ENCODE results near the gene KMT5C. TPM values are rescaled to one million over a fixed set of nuclear protein-coding genes. Genes with fewer than 3 reads are reported as not detected.

The KMT5C gene
- total and polyA plus RNA-seq, 10 of the 15 experiments (the other 5 are each of a cell fraction or from before 2014, with no cell fraction given), result 0.20 to 15.8 (median 4.3) TPM; not detected in 1

DNA sequence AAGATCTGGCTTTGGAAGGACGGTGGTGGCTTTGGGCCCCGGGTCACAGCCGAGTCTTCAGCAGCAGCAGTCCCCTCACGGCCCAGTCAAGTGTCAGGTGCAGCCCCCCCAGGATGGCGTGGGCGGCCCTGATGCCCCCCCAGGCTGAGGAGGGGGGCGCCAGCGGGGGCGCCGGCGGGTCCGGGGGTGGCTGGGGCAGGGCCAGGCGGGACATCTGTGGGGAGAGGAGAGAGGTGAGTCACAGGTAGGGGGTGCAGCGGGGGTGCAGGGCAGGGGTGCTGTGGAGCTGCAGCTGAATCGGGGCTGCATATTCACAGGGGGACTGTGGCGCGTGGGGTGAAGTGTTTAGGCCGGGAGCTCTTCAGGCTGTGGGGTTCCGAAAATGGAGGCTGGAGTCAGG is 26.3 kb downstream of the KMT5C start:
- BruUV-seq (replicated peaks), result no TSS peak
- TF ChIP-seq FOS (IDR thresholded peaks at IDR 0.05; ENCODE audit: borderline replicate concordance, extremely low read depth, insufficient read length) (no peak), SREBF1 (IDR thresholded peaks at IDR 0.05; ENCODE audit: low read length) (no peak), SMARCA5 (IDR thresholded peaks at IDR 0.05) (no peak)
- 59% methylated on average over 11 of the region's 19 CpGs for WGBS (ENCODE audit: insufficient coverage, insufficient replicate concordance, low lambda C conversion rate, missing lambda C conversion rate)

GRCh38 chr19:55366790-55367189 is 27.1 kb downstream of the KMT5C start:
- Histone ChIP-seq H3K27ac (ENCODE audit: control insufficient read depth, insufficient read depth) (no peak overlapping the region), H3K36me3 (ENCODE audit: control insufficient read depth in 2 of 2, insufficient read depth in 2 of 2, low read length in 1 of 2) (no peaks in the 10 kb centered on the region), H2AFZ (ENCODE audit: control insufficient read depth, low read depth, low read length) (no peak overlapping the region), H3K4me1 (ENCODE audit: control insufficient read depth, insufficient read depth, low read length) (no peaks in the 10 kb centered on the region), H3K27me3 (replicated peaks in 1 of 2; ENCODE audit: control insufficient read depth in 2 of 2, insufficient read depth in 2 of 2, low read length in 1 of 2) (peaks cover 3 to 10% of the 10 kb centered on the region in 2 experiments), H3K79me2 (ENCODE audit: control insufficient read depth, insufficient read depth, low read length) (no peaks in the 10 kb centered on the region), H3K4me2 (ENCODE audit: control insufficient read depth, insufficient read depth) (no peak overlapping the region), H3K9ac (ENCODE audit: control insufficient read depth, insufficient read depth, low read length) (no peak overlapping the region), H3K9me3 (replicated peaks; ENCODE audit: control insufficient read depth, insufficient read depth, low read length) (no peaks in the 10 kb centered on the region), H4K20me1 (ENCODE audit: control insufficient read depth, insufficient read depth) (no peaks in the 10 kb centered on the region), H3K4me3 (no peak overlapping the region)
- BruUV-seq (replicated peaks), result no TSS peak
- SMC1A ChIA-PET (ENCODE audit: uncharacterized antibody, unreplicated experiment), result no interaction called here
- CTCF ChIA-PET, result interaction anchor here (1.3 kb wide), 1 partner anchor 137 kb away, joined by 3 read pairs; no protein-coding TSS in a partner anchor
- intact Hi-C loops (cut with micrococcal nuclease; ENCODE audit: unreplicated experiment) (no loop called here), in situ Hi-C loops (cut with MboI) (no loop called here)
- FAIRE-seq, result no peak
- no peak for DNase-seq (ENCODE audit: low read depth, low spot score)
- RAD21 ChIA-PET (ENCODE audit: unreplicated experiment), result no interaction called here
- WGBS (ENCODE audit: insufficient coverage, insufficient replicate concordance, low lambda C conversion rate, missing lambda C conversion rate), result 61% methylated on average over 3 of the region's 3 CpGs
- POLR2A ChIA-PET, result interaction anchor here (0.6 kb wide), 1 partner anchor 29 kb away, joined by 3 read pairs; no protein-coding TSS in a partner anchor
- no peak for ATAC-seq
- TF ChIP-seq FOXM1 (IDR thresholded peaks at IDR 0.05; ENCODE audit: low read depth, low read length) (no peak), DPF2 (IDR thresholded peaks at IDR 0.05) (no peak), RFX5 (IDR thresholded peaks at IDR 0.05; ENCODE audit: low read depth, low read length) (no peak), ZBED1 (IDR thresholded peaks at IDR 0.05; ENCODE audit: borderline replicate concordance) (no peak), BCLAF1 (IDR thresholded peaks at IDR 0.05) (no peak), BACH1 (IDR thresholded peaks at IDR 0.05; ENCODE audit: borderline replicate concordance) (no peak), PAX5 (IDR thresholded peaks at IDR 0.05; ENCODE audit: borderline replicate concordance, low read depth, low read length) (no peak), ESRRA (IDR thresholded peaks at IDR 0.05; ENCODE audit: low read length) (no peak), PKNOX1 (IDR thresholded peaks at IDR 0.05) (no peak), LARP7 (IDR thresholded peaks at IDR 0.05) (no peak), NFIC (IDR thresholded peaks at IDR 0.05; ENCODE audit: low read depth, low read length) (no peak), ZZZ3 (IDR thresholded peaks at IDR 0.05; ENCODE audit: control insufficient read depth, insufficient read length, low read depth) (no peak), EZH2 (IDR thresholded peaks at IDR 0.05; ENCODE audit: borderline replicate concordance, control insufficient read depth, low read depth, low read length) (no peak), NRF1 (conservative IDR thresholded peaks at IDR 0.05; ENCODE audit: low read depth, low read length) (no peak)

More for the DNA sequence above, 26.3 kb downstream of the KMT5C start:
- POLR2A ChIA-PET, result no interaction called here
- no peak overlapping the region for H3K9ac ChIP-seq (ENCODE audit: control insufficient read depth, insufficient read depth, low read length)
- intact Hi-C loops (cut with micrococcal nuclease; ENCODE audit: unreplicated experiment) (no loop called here), in situ Hi-C loops (cut with MboI) (no loop called here)
- H3K4me1 ChIP-seq (ENCODE audit: control insufficient read depth, insufficient read depth, low read length), result no peaks in the 10 kb centered on the region
- H4K20me1 ChIP-seq (ENCODE audit: control insufficient read depth, insufficient read depth), result no peaks in the 10 kb centered on the region
- RAD21 ChIA-PET (ENCODE audit: unreplicated experiment), result no interaction called here
- FAIRE-seq (no peak), DNase-seq (ENCODE audit: low read depth, low spot score) (no peak), ATAC-seq (no peak)
- no peak overlapping the region for H2AFZ ChIP-seq (ENCODE audit: control insufficient read depth, low read depth, low read length)
- no peak overlapping the region for H3K4me3 ChIP-seq
- H3K27ac ChIP-seq (ENCODE audit: control insufficient read depth, insufficient read depth), result no peak overlapping the region
- H3K4me2 ChIP-seq (ENCODE audit: control insufficient read depth, insufficient read depth), result no peak overlapping the region
- SMC1A ChIA-PET (ENCODE audit: uncharacterized antibody, unreplicated experiment), result no interaction called here
- no peaks in the 10 kb centered on the region for H3K79me2 ChIP-seq (ENCODE audit: control insufficient read depth, insufficient read depth, low read length)
- H3K27me3 ChIP-seq (replicated peaks in 1 of 2; ENCODE audit: control insufficient read depth in 2 of 2, insufficient read depth in 2 of 2, low read length in 1 of 2), result peaks cover 3 to 10% of the 10 kb centered on the region in 2 experiments
- H3K9me3 ChIP-seq (replicated peaks; ENCODE audit: control insufficient read depth, insufficient read depth, low read length), result no peaks in the 10 kb centered on the region
- CTCF ChIA-PET, result interaction anchor here (1.3 kb wide), 1 partner anchor 138 kb away, joined by 3 read pairs; no protein-coding TSS in a partner anchor
- H3K36me3 ChIP-seq (ENCODE audit: control insufficient read depth in 2 of 2, insufficient read depth in 2 of 2, low read length in 1 of 2), result no peaks in the 10 kb centered on the region
